ENCODE measurements around the gene AOAH. TPM values are rescaled to one million over a fixed set of nuclear protein-coding genes. Genes with fewer than 3 reads are reported as not detected.
"Not testable (repeated sequence)": the region's sequence is repeated elsewhere in the genome, so short reads cannot be mapped to it uniquely, and the experiment has no call there.

The AOAH gene
- total RNA-seq, 1 experiment from 2014 or later, result 0.61 TPM

DNA sequence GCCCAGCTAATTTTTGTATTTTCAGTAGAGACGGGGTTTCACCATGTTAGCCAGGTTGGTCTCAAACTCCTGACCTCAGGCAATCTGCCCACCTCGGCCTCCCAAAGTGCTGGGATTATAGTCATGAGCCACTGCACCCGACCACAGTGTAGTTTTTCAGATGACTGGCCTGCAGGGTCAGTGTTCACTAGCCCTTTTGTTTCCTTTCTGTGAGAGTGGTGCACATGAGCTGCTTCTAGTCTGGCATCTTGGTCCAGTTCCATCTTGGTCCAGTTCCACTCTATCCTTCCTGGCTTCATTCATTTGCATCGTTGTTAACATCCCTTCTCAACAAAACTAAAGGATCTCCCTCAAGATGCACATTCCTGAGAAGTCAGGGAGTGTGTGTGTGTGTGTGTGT is 240.4 kb downstream of the AOAH start:
- not testable (repeated sequence) for H3K4me3 ChIP-seq; H3K4me1 ChIP-seq (replicated peaks)

DNA sequence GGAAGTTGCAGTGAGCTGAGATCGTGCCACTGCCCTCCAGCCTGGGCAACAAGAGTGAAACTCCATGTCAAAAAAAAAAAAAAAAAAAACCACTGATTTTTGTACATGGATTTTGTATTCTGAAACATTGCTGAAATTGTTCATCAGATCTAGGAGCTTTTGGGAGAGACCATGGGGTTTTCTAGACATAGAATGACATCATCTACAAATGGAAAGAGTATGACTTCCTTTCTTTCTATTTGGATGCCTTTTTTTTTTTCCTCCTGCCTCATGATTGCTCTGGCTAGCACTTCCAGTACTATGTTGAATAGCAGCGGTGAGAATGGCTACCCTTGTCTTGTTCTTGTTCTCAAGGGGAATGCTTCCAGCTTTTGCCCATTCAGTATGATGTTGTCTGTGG is 245.5 kb downstream of the AOAH start:
- H3K27ac ChIP-seq, result no peak overlapping the region
- H3K9me3 ChIP-seq (replicated peaks), result peaks cover 5% of the 10 kb centered on the region; the same call in 1 of the 2 replicates
- H3K4me1 ChIP-seq (replicated peaks), result peaks cover 14% of the 10 kb centered on the region
- no peak overlapping the region for H3K4me3 ChIP-seq
- no peaks in the 10 kb centered on the region for H3K36me3 ChIP-seq
- no peaks in the 10 kb centered on the region for H3K27me3 ChIP-seq (replicated peaks)
- no peak for DNase-seq (ENCODE audit: low read depth in 1 of 2, low spot score in 2 of 2)

More for the DNA sequence above, 240.4 kb downstream of the AOAH start:
- H3K9me3 ChIP-seq (replicated peaks); H3K36me3 ChIP-seq; H3K27ac ChIP-seq; H3K27me3 ChIP-seq (replicated peaks); DNase-seq (ENCODE audit: low read depth in 1 of 2, low spot score in 2 of 2): not testable (repeated sequence)

DNA sequence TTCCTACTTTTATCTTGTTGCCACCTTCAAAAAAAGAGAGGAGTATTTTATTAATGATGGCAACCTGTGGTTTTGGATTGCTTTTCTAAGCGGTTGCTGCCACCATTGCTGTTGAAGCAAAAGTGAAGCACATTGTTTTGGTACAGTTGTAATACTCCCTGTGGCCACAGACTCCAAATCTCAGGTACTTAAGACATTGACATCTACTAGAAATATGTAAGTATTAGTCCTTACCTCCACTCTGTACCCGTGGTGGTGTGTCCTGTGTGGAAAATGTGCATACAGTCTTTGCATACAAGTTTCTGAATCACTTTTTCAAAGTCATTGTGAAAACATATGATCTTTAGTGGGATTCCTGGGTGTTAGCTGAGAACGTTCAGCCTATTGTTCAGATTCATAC is 248.9 kb downstream of the AOAH start:
- peaks cover 23% of the 10 kb centered on the region for H3K4me1 ChIP-seq (replicated peaks)
- peaks cover under 1% of the 10 kb centered on the region; the same call in 1 of the 2 replicates for H3K9me3 ChIP-seq (replicated peaks)
- DNase-seq (ENCODE audit: low read depth in 1 of 2, low spot score in 2 of 2), result no peak
- no peak overlapping the region for H3K27ac ChIP-seq
- H3K36me3 ChIP-seq, result no peaks in the 10 kb centered on the region
- H3K4me3 ChIP-seq, result no peak overlapping the region
- H3K27me3 ChIP-seq (replicated peaks), result no peaks in the 10 kb centered on the region

DNA sequence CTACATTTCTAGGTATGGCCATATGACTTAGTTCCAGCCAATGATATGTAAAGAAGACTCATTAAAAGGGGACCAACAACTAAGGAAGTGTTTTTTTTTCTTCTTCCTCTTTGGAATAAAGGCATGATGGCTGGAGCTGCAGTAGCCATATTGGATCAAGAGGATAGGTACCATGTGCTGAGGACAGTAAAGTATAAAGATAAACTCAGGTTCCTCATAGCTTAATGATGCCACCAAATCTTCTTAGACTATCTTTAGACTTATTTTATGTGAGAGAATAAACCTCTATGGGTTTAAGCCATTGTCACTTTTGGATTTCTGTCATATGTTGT is 249.3 kb downstream of the AOAH start:
- Histone ChIP-seq H3K4me1 (replicated peaks) (peaks cover 23% of the 10 kb centered on the region), H3K9me3 (replicated peaks) (no peaks in the 10 kb centered on the region), H3K36me3 (no peaks in the 10 kb centered on the region), H3K27ac (peak overlapping the region; percentile 50), H3K4me3 (no peak overlapping the region), H3K27me3 (replicated peaks) (no peaks in the 10 kb centered on the region)
- DNase-seq (ENCODE audit: low read depth in 1 of 2, low spot score in 2 of 2), result no peak

DNA sequence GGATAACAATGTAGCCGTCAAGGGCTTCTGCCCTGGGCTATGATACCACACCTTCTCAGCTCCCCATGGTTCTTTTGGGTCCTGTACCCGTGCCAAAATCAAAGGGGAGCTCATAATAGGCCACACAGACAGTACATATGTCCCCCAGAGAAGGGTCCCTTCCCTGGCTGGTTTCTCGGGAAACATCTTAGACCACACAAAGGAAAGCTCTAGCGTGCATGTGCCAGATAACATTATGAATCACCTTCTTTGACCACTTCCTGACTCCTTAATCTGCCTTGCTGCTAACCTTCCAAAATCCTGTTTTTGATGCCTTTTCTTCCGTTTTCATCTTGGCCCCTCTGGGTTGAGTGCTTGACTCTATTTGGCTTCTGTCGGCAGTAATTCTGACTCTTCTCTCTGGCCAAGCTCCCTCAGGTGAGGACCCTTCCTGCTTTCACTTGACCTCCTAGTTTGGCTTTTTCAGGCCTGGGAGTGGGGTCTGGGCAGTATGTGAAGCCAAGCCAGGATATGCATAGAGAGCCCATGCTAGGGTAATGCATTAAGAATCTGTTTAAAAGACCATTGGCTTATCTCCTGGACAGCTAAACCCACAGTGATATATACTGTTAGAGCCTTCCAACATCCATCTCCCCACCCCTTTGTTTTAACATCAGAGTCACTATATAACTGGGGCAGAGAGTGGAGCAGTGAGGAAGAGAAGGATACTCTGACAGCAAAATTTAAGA is 249.8 kb downstream of the AOAH start:
- Histone ChIP-seq H3K9me3 (replicated peaks) (no peaks in the 10 kb centered on the region), H3K27me3 (replicated peaks) (no peaks in the 10 kb centered on the region), H3K4me3 (no peak overlapping the region), H3K36me3 (no peaks in the 10 kb centered on the region), H3K4me1 (replicated peaks) (peaks cover 23% of the 10 kb centered on the region), H3K27ac (peak overlapping the region; percentile 50)
- DNase-seq (ENCODE audit: low read depth in 1 of 2, low spot score in 2 of 2), result peak; percentile 61 to 73

DNA sequence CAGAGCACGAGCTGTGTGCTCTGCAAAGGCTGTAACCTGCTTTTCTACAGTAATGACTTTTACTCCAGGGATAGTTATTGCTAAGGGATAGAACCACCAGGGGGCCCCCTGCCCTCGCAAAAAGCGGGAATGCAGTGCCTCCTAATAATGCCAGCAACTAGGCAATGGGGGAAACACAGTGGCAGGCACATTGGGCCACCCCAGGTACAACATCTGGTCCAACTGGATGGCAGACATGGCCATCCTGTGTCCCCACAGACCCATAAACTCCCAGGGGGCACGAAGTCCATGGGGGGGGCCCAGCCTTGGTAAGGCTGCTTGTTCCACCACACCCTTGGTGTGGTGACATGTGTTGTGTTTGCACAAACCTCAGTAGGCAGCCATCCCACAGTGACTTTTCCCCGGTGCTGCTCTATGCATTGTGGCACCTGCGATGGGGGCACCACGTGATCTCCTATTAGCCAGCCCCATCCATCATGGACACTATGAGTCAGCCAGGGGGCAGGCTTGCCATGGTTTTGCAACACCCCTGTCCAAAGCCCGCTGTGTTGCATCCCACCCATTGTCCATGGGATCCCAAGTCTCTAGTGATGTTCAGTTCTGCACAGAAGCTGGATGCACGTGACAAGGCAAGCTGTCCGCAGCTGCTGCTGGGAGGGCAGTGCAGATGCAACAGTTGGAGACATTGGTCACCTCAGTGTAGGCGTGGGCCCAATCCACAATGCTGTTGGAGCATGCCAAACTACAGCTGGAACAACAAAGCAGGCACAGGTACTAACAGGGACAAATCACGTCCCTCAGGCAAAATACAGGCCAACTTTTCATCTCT is 250.6 kb downstream of the AOAH start:
- DNase-seq (ENCODE audit: low read depth in 1 of 2, low spot score in 2 of 2), result peak; percentile 39 to 58
- H3K27ac ChIP-seq, result peak overlapping the region; percentile 50

DNA sequence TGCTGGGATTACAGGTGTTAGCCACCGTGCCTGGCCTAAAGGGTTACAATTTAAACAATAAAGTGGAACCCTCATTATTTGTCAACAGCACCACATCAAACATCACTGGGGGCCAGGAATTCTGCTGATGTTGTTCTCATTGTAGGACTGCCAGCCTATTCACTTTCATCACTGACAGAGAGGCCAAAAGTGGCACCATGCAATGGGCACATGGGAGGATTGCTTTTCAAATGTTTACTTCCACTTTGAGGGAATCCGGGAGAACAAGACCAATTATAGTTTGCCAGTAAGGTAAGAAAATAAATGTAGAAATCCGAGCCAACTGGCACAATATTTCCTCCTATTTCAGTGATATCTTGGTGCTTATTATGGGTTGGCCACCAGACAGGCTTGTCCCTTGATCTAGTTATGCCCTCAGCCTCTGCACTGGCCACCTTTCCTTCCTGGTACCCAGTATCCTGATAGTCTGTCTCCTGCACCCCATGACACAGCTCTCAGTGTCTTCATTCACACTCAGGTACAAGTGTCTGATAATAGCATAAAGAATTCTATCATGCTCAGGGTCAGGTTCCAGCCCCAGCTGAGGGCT is 252.1 kb downstream of the AOAH start:
- no peaks in the 10 kb centered on the region for H3K36me3 ChIP-seq
- peaks cover 23% of the 10 kb centered on the region for H3K4me1 ChIP-seq (replicated peaks)
- no peak overlapping the region for H3K4me3 ChIP-seq
- H3K27me3 ChIP-seq (replicated peaks), result no peaks in the 10 kb centered on the region
- H3K9me3 ChIP-seq (replicated peaks), result no peaks in the 10 kb centered on the region
- H3K27ac ChIP-seq, result no peak overlapping the region
- DNase-seq (ENCODE audit: low read depth in 1 of 2, low spot score in 2 of 2), result no peak

More for the DNA sequence above, 250.6 kb downstream of the AOAH start:
- no peaks in the 10 kb centered on the region for H3K36me3 ChIP-seq
- no peaks in the 10 kb centered on the region for H3K9me3 ChIP-seq (replicated peaks)
- H3K4me3 ChIP-seq, result no peak overlapping the region
- H3K27me3 ChIP-seq (replicated peaks), result no peaks in the 10 kb centered on the region
- H3K4me1 ChIP-seq (replicated peaks), result peaks cover 23% of the 10 kb centered on the region

DNA sequence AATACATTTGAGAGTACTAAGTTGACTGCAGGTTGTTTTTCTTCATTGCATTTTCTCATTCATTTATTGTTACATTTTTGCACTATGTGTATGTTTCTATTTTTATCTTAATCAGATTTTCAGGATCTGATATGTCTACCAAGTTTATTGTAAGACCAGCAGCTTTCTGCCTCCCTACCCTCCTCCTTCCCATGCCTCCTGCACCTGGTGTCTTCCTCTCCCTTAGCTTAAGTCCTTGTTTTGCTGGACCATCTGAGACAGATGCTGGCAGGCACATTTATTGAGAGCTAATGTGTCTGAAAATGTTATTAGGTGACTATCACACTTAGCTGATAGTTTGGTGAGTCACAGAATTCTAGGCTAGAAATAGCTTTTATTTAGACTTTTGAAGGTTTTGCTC is 255.1 kb downstream of the AOAH start:
- Histone ChIP-seq H3K27me3 (replicated peaks) (no peaks in the 10 kb centered on the region), H3K9me3 (replicated peaks) (no peaks in the 10 kb centered on the region), H3K4me3 (no peak overlapping the region), H3K36me3 (no peaks in the 10 kb centered on the region), H3K27ac (no peak overlapping the region), H3K4me1 (replicated peaks) (peaks cover 13% of the 10 kb centered on the region)
- DNase-seq (ENCODE audit: low read depth in 1 of 2, low spot score in 2 of 2), result no peak

DNA sequence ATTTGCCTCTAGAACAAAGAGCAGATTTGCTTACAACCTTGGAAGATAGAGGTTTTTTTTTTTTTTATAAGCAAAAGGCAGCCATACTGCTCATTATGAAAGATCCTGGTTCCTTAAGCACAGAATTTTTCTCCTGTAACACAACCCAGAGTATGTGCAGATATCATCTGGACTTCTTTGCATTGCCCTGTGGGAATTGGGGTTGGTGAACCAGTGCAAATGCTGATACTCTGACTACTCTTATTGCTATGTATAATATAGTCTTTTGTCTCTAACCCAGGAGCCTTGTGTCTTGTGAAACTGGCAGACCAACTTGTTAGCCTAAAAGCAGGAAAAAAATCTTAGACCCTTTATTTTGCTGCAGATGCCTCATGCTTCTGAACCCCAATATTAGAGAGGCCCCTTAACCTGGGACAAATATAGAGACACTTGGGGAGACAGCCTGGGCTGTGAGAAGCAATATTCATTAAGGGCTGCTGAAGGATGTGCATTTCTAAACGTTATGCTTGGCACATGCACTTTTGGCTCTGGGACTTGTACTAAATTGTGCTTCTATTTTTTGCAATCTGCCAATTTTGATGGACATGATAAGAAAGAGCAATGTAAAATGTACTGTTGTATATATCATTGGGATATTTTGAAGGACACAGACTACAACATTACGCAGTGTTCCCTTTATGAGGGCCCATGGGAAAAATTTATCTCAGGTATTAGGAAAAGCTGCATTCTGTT is 255.8 kb downstream of the AOAH start:
- H3K4me1 ChIP-seq (replicated peaks), result peaks cover 6% of the 10 kb centered on the region
- no peak for DNase-seq (ENCODE audit: low read depth in 1 of 2, low spot score in 2 of 2)
- no peak overlapping the region for H3K4me3 ChIP-seq
- no peaks in the 10 kb centered on the region for H3K27me3 ChIP-seq (replicated peaks)
- no peaks in the 10 kb centered on the region for H3K36me3 ChIP-seq
- H3K9me3 ChIP-seq (replicated peaks), result no peaks in the 10 kb centered on the region
- H3K27ac ChIP-seq, result no peak overlapping the region

DNA sequence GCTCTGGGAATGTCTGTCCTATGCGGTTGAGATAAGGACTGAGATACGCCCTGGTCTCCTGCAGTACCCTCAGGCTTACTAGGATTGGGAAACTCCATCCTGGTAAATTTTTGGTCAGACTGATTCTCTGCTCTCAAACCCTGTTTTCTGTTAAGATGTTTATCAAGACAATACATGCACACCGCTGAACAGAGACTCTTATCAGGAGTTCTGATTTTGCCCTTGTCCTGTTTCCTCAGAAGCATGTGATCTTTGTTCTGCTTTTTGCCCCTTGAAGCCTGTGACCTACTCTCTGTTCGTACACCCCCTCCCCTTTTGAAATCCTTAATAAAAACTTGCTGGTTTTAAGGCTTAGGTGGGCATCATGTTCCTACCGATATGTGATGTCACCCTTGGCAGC is 258.3 kb downstream of the AOAH start:
- not testable (repeated sequence) for H3K4me3 ChIP-seq; H3K36me3 ChIP-seq; H3K9me3 ChIP-seq (replicated peaks); DNase-seq (ENCODE audit: low read depth in 1 of 2, low spot score in 2 of 2); H3K27ac ChIP-seq; H3K27me3 ChIP-seq (replicated peaks); H3K4me1 ChIP-seq (replicated peaks)

DNA sequence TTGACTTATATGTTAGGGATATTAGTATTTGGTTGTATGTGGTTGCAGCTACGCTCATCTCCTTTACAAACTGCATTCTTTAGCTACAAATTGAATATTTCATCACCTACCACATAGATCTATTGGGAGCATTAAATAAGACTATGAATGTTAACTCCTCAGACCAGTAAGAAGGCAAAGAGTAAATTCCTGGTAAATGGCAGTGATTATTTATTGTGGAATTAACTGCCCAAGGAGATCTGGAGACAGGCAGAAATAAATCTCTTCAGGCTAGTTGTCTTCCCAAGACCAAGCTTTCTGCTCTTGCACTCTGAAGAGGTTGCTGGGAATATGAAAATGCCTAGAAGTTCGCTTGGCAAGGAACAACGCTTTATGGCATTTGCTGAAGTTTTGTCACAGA is 260.0 kb downstream of the AOAH start:
- Histone ChIP-seq H3K27ac (no peak overlapping the region), H3K9me3 (replicated peaks) (no peaks in the 10 kb centered on the region), H3K27me3 (replicated peaks) (no peaks in the 10 kb centered on the region), H3K36me3 (no peaks in the 10 kb centered on the region), H3K4me1 (replicated peaks) (no peaks in the 10 kb centered on the region), H3K4me3 (no peak overlapping the region)
- DNase-seq (ENCODE audit: low read depth in 1 of 2, low spot score in 2 of 2), result no peak

Data from SJSA1 (cell line).